ENCODE data around the gene FGFBP1. TPM values are rescaled to one million over a fixed set of nuclear protein-coding genes. Genes with fewer than 3 reads are reported as not detected.

Gene FGFBP1
- total and polyA plus RNA-seq, 2 of the 4 experiments (the other 2 are of a cell fraction) = under 0.01 TPM; not detected in 1

DNA sequence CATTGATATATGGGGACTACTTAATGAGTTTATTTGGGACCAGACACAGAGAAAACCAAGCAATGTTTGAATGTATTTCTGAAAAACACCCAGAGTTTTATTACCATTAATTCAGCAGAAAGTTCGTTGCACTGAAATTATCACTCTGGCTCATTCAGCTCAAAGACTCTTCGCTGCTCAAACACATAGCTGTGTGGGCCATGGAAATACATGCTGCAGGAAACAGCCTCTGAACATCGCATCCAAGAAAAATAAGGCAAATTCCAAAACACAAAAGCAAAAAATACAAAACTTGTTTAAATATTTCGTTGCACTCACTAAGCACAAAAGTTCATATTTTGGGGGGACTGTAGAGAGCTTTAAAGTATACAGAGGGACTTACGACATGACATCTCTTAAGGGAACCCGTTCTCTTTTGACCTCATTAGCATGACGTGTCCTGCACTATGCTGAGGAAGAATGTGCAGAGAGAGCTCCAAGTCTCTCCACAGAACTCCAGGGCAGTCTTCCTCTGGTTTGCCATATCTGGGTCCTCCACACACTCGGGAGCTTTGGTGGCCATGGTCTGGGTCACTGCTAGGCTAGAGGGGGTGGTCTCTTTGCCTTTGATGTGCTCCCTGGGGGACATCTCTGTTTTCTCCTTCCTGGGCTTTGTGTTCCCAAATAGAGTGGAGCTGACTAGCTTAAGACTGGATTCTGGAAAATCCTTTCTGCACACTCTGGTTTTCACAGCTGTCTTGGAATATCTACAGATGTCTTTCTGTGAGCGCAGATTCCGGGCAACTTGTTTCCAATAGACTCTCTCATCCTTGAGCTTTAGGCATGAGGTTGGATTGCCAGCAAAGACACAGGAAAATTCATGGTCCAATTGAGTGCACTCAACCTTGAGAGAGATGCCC is 2.8 kb downstream of the FGFBP1 start (continued):
- TF ChIP-seq NFE2L2 (IDR thresholded peaks at IDR 0.05; ENCODE audit: low read depth, low read length) = no peak

DNA sequence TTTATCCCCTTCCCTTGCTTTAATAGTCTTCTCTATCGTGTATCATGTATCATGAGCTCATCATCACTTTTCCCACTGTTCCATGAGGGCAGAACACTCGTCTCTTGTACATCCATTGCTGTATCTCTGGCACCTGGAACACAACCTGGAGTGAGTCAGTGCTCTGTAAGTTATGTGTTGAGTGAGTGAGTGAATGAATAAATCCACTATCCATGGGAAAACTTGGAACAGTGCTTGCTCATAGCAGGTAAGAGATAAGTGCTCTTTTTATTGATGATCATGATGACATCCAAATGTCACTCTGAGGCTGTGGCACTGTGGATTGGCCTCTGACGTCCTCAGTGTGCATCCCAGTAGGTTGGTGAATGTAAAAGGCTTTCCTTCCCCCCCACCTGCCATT is 4.3 kb downstream of the FGFBP1 start:
- no peak overlapping the region for H4K8ac ChIP-seq (ENCODE audit: low read depth in 2 of 2, low read length in 2 of 2)
- no peak overlapping the region for H2BK120ac ChIP-seq (ENCODE audit: low read depth, low read length)
- dilution Hi-C loops (cut with HindIII; ENCODE audit: low sequenced_read_pairs, unreplicated experiment) = no loop called here
- no peaks in the 10 kb centered on the region for H4K20me1 ChIP-seq (ENCODE audit: insufficient read depth, low read length)
- POLR2A ChIA-PET (ENCODE audit: unreplicated experiment) = no interaction called here
- in situ Hi-C loops (cut with MboI; ENCODE audit: low sequenced_read_pairs) = no loop called here
- no peak overlapping the region for H3K27ac ChIP-seq (ENCODE audit: insufficient read depth, low read length)
- H3K4ac ChIP-seq (ENCODE audit: low read depth, low read length) = no peak overlapping the region
- no CpG with 5 or more reads among the region's 3 CpGs for WGBS, 2 experiments (ENCODE audit: extremely low coverage in 2 of 2, insufficient read length in 1 of 2)
- no peak overlapping the region for H2AK5ac ChIP-seq (ENCODE audit: low read depth, low read length)
- no peak overlapping the region for H3K23ac ChIP-seq (ENCODE audit: low read depth, low read length)
- no peaks in the 10 kb centered on the region; the same call in 1 of the 2 replicates for H3K9me1 ChIP-seq (ENCODE audit: insufficient read depth, low read length)
- intact Hi-C loops (cut with micrococcal nuclease) = no loop called here
- H3K4me2 ChIP-seq (ENCODE audit: low read depth, low read length) = no peak overlapping the region
- H2BK5ac ChIP-seq (ENCODE audit: low read depth, low read length, poor library complexity, severe bottlenecking) = no peak overlapping the region
- H2BK15ac ChIP-seq (ENCODE audit: low read depth, low read length) = no peak overlapping the region
- CTCF ChIA-PET = no interaction called here
- H3K4me1 ChIP-seq (ENCODE audit: control insufficient read depth, insufficient read depth, low read length) = no peaks in the 10 kb centered on the region
- no peak overlapping the region for H4K5ac ChIP-seq (ENCODE audit: low read depth, low read length)
- no peak overlapping the region for H2AFZ ChIP-seq (replicated peaks; ENCODE audit: low read length, poor library complexity)
- H3K4me3 ChIP-seq (ENCODE audit: insufficient read depth, low read depth, low read length) = no peak overlapping the region
- no TSS peak for BruUV-seq (replicated peaks)
- peaks cover 40% of the 10 kb centered on the region for H3K27me3 ChIP-seq (ENCODE audit: control insufficient read depth, insufficient read depth, low read length)
- no peak overlapping the region for H4K91ac ChIP-seq (ENCODE audit: insufficient read depth, low read depth, low read length)
- no peaks in the 10 kb centered on the region for H3K9me3 ChIP-seq (ENCODE audit: control insufficient read depth, insufficient read depth, low read length)
- H3K56ac ChIP-seq (ENCODE audit: extremely low read depth, insufficient read depth, low read length) = no peak overlapping the region
- no peak overlapping the region for H2AK9ac ChIP-seq (replicated peaks; ENCODE audit: low read depth, low read length, poor library complexity)
- H3K14ac ChIP-seq (replicated peaks; ENCODE audit: low read depth, low read length) = no peak overlapping the region
- no peak overlapping the region for H2BK20ac ChIP-seq (ENCODE audit: low read depth, low read length)
- no peaks in the 10 kb centered on the region for H3K36me3 ChIP-seq (ENCODE audit: control insufficient read depth, insufficient read depth, low read length)
- H3K18ac ChIP-seq (ENCODE audit: low read depth, low read length) = no peak overlapping the region
- no peaks in the 10 kb centered on the region for H3K79me1 ChIP-seq (ENCODE audit: low read depth in 1 of 2, low read length in 2 of 2)
- H3K9ac ChIP-seq (ENCODE audit: low read depth, low read length) = no peak overlapping the region
- DNase-seq = no peak
- ATAC-seq (ENCODE audit: low read depth) = no peak
- TF ChIP-seq MXI1 (IDR thresholded peaks at IDR 0.05; ENCODE audit: borderline replicate concordance, low read depth, low read length) = no peak
- TF ChIP-seq, protein P1, sequence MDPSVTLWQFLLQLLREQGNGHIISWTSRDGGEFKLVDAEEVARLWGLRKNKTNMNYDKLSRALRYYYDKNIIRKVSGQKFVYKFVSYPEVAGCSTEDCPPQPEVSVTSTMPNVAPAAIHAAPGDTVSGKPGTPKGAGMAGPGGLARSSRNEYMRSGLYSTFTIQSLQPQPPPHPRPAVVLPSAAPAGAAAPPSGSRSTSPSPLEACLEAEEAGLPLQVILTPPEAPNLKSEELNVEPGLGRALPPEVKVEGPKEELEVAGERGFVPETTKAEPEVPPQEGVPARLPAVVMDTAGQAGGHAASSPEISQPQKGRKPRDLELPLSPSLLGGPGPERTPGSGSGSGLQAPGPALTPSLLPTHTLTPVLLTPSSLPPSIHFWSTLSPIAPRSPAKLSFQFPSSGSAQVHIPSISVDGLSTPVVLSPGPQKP (IDR thresholded peaks at IDR 0.05; ENCODE audit: borderline replicate concordance, low read depth, low read length) = no peak
- no peak for TF ChIP-seq FOS (IDR thresholded peaks at IDR 0.05; ENCODE audit: low read depth, low read length)
- no peak for TF ChIP-seq MAFK (IDR thresholded peaks at IDR 0.05; ENCODE audit: low read depth, low read length)
- TF ChIP-seq CEBPB (IDR thresholded peaks at IDR 0.05; ENCODE audit: low read depth, low read length) = no peak
- TF ChIP-seq RCOR1 (IDR thresholded peaks at IDR 0.05; ENCODE audit: insufficient replicate concordance, low read length) = no peak
- TF ChIP-seq RAD21 (IDR thresholded peaks at IDR 0.05; ENCODE audit: low read length) = no peak
- TF ChIP-seq, protein P2, sequence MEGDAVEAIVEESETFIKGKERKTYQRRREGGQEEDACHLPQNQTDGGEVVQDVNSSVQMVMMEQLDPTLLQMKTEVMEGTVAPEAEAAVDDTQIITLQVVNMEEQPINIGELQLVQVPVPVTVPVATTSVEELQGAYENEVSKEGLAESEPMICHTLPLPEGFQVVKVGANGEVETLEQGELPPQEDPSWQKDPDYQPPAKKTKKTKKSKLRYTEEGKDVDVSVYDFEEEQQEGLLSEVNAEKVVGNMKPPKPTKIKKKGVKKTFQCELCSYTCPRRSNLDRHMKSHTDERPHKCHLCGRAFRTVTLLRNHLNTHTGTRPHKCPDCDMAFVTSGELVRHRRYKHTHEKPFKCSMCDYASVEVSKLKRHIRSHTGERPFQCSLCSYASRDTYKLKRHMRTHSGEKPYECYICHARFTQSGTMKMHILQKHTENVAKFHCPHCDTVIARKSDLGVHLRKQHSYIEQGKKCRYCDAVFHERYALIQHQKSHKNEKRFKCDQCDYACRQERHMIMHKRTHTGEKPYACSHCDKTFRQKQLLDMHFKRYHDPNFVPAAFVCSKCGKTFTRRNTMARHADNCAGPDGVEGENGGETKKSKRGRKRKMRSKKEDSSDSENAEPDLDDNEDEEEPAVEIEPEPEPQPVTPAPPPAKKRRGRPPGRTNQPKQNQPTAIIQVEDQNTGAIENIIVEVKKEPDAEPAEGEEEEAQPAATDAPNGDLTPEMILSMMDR (conservative IDR thresholded peaks at IDR 0.05; ENCODE audit: low read depth, low read length) = no peak
- no peak for TF ChIP-seq NFE2L2 (IDR thresholded peaks at IDR 0.05; ENCODE audit: low read depth, low read length)
- TF ChIP-seq BHLHE40 (IDR thresholded peaks at IDR 0.05; ENCODE audit: low read depth, low read length) = no peak
- TF ChIP-seq SMC3 (IDR thresholded peaks at IDR 0.05; ENCODE audit: low read depth, low read length) = no peak
- no peak for TF ChIP-seq POLR2A (IDR thresholded peaks at IDR 0.05; ENCODE audit: low read depth, low read length)
- TF ChIP-seq, protein P3, sequence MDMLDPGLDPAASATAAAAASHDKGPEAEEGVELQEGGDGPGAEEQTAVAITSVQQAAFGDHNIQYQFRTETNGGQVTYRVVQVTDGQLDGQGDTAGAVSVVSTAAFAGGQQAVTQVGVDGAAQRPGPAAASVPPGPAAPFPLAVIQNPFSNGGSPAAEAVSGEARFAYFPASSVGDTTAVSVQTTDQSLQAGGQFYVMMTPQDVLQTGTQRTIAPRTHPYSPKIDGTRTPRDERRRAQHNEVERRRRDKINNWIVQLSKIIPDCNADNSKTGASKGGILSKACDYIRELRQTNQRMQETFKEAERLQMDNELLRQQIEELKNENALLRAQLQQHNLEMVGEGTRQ (IDR thresholded peaks at IDR 0.05; ENCODE audit: low read depth, low read length) = no peak

Data from IMR-90 (cell line).